Measurements from ENCODE around the gene MICAL3.

MICAL3 gene

DNA sequence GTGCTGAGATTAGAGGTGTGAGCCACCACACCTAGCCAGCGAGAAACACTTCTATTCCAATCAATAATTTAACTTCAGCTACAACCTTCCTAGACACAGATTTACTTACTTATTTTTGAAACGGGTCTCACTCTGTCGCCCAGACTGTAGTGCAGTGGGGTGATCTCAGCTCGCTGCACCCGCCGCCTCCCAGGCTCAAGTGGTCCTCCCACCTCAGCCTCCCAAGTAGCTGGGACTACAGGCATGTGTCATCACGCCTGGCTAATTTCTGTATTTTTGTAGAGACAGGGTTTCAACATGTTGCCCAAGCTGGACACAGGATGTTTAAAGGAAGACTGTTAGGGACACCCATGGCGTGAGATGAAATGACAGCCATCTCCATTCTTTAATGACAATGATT lies 61.3 kb downstream of the MICAL3 start:
- no peak for DNase-seq (ENCODE audit: low read depth)
- TF ChIP-seq, protein P1, sequence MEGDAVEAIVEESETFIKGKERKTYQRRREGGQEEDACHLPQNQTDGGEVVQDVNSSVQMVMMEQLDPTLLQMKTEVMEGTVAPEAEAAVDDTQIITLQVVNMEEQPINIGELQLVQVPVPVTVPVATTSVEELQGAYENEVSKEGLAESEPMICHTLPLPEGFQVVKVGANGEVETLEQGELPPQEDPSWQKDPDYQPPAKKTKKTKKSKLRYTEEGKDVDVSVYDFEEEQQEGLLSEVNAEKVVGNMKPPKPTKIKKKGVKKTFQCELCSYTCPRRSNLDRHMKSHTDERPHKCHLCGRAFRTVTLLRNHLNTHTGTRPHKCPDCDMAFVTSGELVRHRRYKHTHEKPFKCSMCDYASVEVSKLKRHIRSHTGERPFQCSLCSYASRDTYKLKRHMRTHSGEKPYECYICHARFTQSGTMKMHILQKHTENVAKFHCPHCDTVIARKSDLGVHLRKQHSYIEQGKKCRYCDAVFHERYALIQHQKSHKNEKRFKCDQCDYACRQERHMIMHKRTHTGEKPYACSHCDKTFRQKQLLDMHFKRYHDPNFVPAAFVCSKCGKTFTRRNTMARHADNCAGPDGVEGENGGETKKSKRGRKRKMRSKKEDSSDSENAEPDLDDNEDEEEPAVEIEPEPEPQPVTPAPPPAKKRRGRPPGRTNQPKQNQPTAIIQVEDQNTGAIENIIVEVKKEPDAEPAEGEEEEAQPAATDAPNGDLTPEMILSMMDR (IDR thresholded peaks at IDR 0.05; ENCODE audit: control insufficient read depth, extremely low read depth, insufficient read depth) = no peak
- H3K4me3 ChIP-seq (ENCODE audit: low read depth, low read length) = no peak overlapping the region

DNA sequence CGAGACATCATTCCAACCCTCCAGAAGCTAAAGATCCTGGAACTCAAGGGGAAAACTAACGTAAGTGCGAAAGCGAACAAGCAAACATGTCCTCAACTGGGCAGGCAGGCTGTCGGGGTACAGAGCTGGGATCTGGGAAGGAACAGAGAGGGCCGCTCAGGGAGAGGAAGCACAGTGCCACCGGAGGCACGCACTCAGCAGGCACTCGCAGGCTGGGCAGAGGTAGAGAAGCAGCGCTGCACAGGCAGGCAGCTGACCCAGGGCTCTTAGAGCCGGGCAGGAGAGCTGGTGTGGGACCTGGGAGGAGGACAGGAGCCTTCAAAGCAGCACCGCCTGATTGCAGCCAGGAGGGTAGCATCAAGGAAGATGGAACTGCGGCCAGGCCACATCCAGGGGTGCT lies 62.2 kb downstream of the MICAL3 start:
- TF ChIP-seq, protein P1 (IDR thresholded peaks at IDR 0.05; ENCODE audit: control insufficient read depth, extremely low read depth, insufficient read depth) = no peak

DNA sequence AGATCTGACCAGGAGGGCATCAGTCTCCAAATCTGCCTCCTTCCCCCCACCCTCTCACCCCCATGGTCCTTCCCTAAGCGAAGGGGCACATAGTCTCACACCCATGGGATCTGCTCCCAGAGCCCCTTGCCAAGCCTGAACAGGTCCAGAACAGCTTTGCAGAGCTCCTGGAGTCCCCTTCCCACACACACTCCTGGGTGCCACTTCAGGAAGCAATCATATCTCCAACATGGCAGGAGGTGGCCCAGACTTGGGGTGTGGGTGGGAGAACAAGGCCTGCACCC lies 63.0 kb downstream of the MICAL3 start:
- no peak for DNase-seq (ENCODE audit: low read depth)
- TF ChIP-seq, protein P1 (IDR thresholded peaks at IDR 0.05; ENCODE audit: control insufficient read depth, extremely low read depth, insufficient read depth) = no peak
- H3K4me3 ChIP-seq (ENCODE audit: low read depth, low read length) = no peak overlapping the region

More for the DNA sequence above, 62.2 kb downstream of the MICAL3 start:
- H3K4me3 ChIP-seq (ENCODE audit: low read depth, low read length) = no peak overlapping the region
- no peak for DNase-seq (ENCODE audit: low read depth)

DNA sequence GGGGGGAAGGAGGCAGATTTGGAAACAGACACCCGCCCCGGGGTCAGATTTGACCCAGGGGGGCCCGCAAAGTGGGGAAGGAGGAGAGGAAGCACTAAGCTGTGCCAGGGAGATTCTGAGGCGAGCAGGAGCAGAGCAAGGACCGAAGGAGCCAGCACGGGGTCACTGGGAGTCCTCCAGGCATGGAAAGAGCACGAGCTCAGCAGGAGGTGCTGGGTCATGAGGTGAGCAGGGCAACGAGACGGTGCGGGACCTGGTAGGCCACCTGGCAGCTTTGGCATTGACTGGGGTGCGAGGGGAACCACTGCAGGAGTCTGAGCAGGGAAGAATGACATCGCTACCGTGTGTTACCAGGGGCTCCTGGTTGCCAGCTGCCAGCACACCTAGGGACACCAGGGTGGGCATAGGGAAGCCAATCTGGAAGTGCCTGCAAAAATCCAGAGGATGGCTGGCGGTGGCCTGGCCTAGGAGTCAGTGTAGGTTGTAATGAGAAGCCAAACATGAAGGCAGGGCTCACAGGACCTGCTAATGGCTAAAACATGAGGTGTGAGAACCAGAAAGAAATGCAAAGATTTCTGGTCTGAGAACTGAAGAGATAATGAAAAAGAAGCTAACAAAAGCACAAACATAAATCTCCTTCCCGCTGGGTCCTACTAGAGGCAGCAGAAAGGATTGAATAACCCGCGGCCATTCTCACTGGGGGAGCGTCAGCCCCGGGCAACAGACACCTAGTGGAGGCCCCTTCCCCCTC lies 63.5 kb downstream of the MICAL3 start:
- TF ChIP-seq, protein P1 (IDR thresholded peaks at IDR 0.05; ENCODE audit: control insufficient read depth, extremely low read depth, insufficient read depth) = no peak
- no peak overlapping the region for H3K4me3 ChIP-seq (ENCODE audit: low read depth, low read length)
- DNase-seq (ENCODE audit: low read depth) = no peak

DNA sequence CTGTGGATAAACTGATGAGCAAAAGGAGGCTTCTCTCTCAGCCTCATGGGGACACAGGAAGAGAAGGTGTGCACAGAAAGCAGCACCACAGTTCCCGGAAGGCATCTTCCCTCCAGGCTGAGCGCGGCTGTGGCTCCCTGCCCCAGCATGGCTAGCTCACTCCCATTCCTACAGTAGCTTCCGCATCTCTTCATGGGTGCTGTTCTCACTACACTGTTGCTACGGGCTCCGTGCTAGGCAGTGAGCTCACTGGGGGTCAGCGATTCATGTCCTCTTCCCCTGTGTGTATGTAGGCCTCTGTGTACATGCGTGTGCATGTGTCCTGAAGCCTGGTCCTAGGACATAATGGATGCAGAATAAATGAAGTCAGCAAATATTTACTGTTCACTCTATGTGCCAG lies 64.3 kb downstream of the MICAL3 start:
- TF ChIP-seq, protein P1 (IDR thresholded peaks at IDR 0.05; ENCODE audit: control insufficient read depth, extremely low read depth, insufficient read depth) = no peak
- no peak for DNase-seq (ENCODE audit: low read depth)
- no peak overlapping the region for H3K4me3 ChIP-seq (ENCODE audit: low read depth, low read length)

DNA sequence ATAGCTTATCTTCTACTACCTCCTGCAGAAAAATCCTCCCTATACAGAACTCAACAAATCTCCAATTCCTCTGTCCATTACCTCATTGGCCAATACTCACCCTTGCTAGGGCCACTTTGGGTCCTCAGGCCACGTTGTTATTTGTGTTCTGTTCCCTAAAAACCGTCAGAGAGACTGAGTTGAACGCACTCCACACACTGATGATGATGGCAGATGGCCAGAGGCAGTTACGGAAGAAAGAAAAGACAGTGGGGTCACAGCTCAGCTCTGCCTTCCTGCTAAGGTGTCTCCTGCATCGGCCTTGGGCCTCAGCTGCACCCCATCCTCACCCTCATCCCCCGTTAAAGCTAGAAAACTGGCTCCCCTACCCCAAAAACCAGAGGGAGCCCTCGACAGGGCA lies 66.2 kb downstream of the MICAL3 start:
- DNase-seq (ENCODE audit: low read depth) = no peak
- H3K4me3 ChIP-seq (ENCODE audit: low read depth, low read length) = no peak overlapping the region
- TF ChIP-seq, protein P1 (IDR thresholded peaks at IDR 0.05; ENCODE audit: control insufficient read depth, extremely low read depth, insufficient read depth) = no peak

DNA sequence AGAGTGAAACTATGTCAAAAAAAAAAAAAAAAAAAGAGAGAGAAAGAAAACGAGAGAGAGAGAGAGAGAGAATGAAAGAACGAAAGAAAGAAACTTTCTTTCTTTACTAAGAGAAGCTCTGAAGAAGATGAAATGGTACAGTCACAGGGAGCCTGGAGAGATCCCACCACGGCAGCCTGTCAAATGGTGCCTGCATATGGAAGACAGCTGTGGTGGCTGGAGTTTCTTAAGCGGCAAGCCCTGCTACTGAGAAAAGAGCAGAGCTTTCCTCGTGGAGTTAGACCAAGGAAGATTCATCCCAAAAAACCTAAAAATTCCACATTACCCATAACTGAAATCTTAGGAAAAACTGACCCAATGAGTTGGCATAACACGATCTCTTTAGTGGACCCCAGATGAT lies 66.7 kb downstream of the MICAL3 start:
- TF ChIP-seq, protein P1 (IDR thresholded peaks at IDR 0.05; ENCODE audit: control insufficient read depth, extremely low read depth, insufficient read depth) = no peak
- DNase-seq (ENCODE audit: low read depth) = no peak
- H3K4me3 ChIP-seq (ENCODE audit: low read depth, low read length) = no peak overlapping the region
